ENCODE measurements around the gene STX17. TPM values are rescaled to one million over a fixed set of nuclear protein-coding genes. Genes with fewer than 3 reads are reported as not detected.

The STX17 gene
- total and polyA plus RNA-seq, 2 experiments from 2014 or later, result 16.9 to 17.0 TPM

DNA sequence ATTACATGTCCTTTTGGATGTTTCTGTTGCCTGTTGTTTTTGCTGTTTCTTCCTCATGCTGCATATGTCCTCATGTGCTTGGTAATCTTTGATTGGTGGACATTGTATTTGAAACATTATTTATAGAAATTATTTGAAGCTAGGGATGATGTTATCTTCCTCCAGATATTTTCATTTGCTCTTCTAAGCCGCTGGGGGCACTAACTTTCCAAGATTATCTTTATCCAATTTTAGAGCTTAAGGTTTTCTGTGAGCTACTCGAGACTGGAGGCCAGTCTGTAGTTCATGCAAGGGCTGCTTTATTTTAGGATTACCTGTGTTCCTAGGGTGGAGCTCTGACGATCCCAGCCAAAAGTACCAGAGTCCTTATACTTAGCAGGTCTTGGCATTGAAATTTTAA, 40.9 kb downstream of the STX17 start:
- Histone ChIP-seq H2AFZ (no peak overlapping the region), H4K20me1 (ENCODE audit: insufficient read depth) (no peaks in the 10 kb centered on the region), H3K36me3 (ENCODE audit: low read depth) (peaks cover 4% of the 10 kb centered on the region; the same call in 1 of the 2 replicates), H3K4me3 (no peak overlapping the region), H3K27me3 (replicated peaks; ENCODE audit: insufficient read depth) (no peaks in the 10 kb centered on the region), H3K9ac (no peak overlapping the region), H3K79me2 (ENCODE audit: insufficient read depth) (no peaks in the 10 kb centered on the region), H3K4me2 (ENCODE audit: unreplicated experiment) (no peak overlapping the region), H3K9me2 (ENCODE audit: insufficient read depth) (no peaks in the 10 kb centered on the region; the same call in 1 of the 2 replicates), H3K4me1 (ENCODE audit: insufficient read depth) (no peaks in the 10 kb centered on the region), H3K9me3 (ENCODE audit: low read depth) (no peaks in the 10 kb centered on the region), H3K27ac (no peak overlapping the region), H3F3A (ENCODE audit: insufficient read depth) (no peaks in the 10 kb centered on the region)
- WGBS, 2 experiments (ENCODE audit: low coverage in 1 of 2, low lambda C conversion rate in 2 of 2, missing lambda C conversion rate in 2 of 2), result 91 to 95% methylated on average over 3 of the region's 3 CpGs
- no peak for DNase-seq
- in situ Hi-C loops (cut with MboI), result no loop called here
- TF ChIP-seq EZH2phosphoT487 (IDR thresholded peaks at IDR 0.05; ENCODE audit: insufficient read depth, low read depth), result no peak
- TF ChIP-seq EZH2 (IDR thresholded peaks at IDR 0.05; ENCODE audit: insufficient read depth, poor library complexity, severe bottlenecking), result no peak

GRCh38 chr9:99948482-99948881, 42.0 kb downstream of the STX17 start:
- Histone ChIP-seq H3K9ac (no peak overlapping the region), H2AFZ (no peak overlapping the region), H3K4me2 (ENCODE audit: unreplicated experiment) (no peak overlapping the region), H3K27me3 (replicated peaks; ENCODE audit: insufficient read depth) (no peaks in the 10 kb centered on the region), H3K27ac (no peak overlapping the region), H4K20me1 (ENCODE audit: insufficient read depth) (no peaks in the 10 kb centered on the region), H3K36me3 (ENCODE audit: low read depth) (peaks cover 4% of the 10 kb centered on the region; the same call in 1 of the 2 replicates), H3K9me2 (ENCODE audit: insufficient read depth) (no peaks in the 10 kb centered on the region; the same call in 1 of the 2 replicates), H3K9me3 (ENCODE audit: low read depth) (no peaks in the 10 kb centered on the region), H3F3A (ENCODE audit: insufficient read depth) (no peaks in the 10 kb centered on the region), H3K4me1 (ENCODE audit: insufficient read depth) (no peaks in the 10 kb centered on the region), H3K79me2 (ENCODE audit: insufficient read depth) (no peaks in the 10 kb centered on the region), H3K4me3 (no peak overlapping the region)
- DNase-seq, result no peak
- TF ChIP-seq EZH2 (IDR thresholded peaks at IDR 0.05; ENCODE audit: insufficient read depth, poor library complexity, severe bottlenecking) (no peak), EZH2phosphoT487 (IDR thresholded peaks at IDR 0.05; ENCODE audit: insufficient read depth, low read depth) (no peak)
- in situ Hi-C loops (cut with MboI), result no loop called here
- WGBS, 2 experiments (ENCODE audit: low coverage in 1 of 2, low lambda C conversion rate in 2 of 2, missing lambda C conversion rate in 2 of 2), result 99 to 100% methylated on average over 2 of the region's 2 CpGs

GRCh38 chr9:99948896-99949295, 42.4 kb downstream of the STX17 start:
- Histone ChIP-seq H3K4me1 (ENCODE audit: insufficient read depth) (no peaks in the 10 kb centered on the region), H3F3A (ENCODE audit: insufficient read depth) (no peaks in the 10 kb centered on the region), H2AFZ (no peak overlapping the region), H3K4me2 (ENCODE audit: unreplicated experiment) (no peak overlapping the region), H3K27me3 (replicated peaks; ENCODE audit: insufficient read depth) (no peaks in the 10 kb centered on the region), H3K4me3 (no peak overlapping the region), H4K20me1 (ENCODE audit: insufficient read depth) (no peaks in the 10 kb centered on the region), H3K9ac (no peak overlapping the region), H3K79me2 (ENCODE audit: insufficient read depth) (no peaks in the 10 kb centered on the region), H3K9me3 (ENCODE audit: low read depth) (no peaks in the 10 kb centered on the region), H3K36me3 (ENCODE audit: low read depth) (peaks cover 4% of the 10 kb centered on the region; the same call in 1 of the 2 replicates), H3K27ac (no peak overlapping the region), H3K9me2 (ENCODE audit: insufficient read depth) (no peaks in the 10 kb centered on the region; the same call in 1 of the 2 replicates)
- TF ChIP-seq EZH2 (IDR thresholded peaks at IDR 0.05; ENCODE audit: insufficient read depth, poor library complexity, severe bottlenecking), result no peak
- in situ Hi-C loops (cut with MboI), result no loop called here
- DNase-seq, result no peak

- Histone ChIP-seq H3K9me2 (ENCODE audit: insufficient read depth) (no peaks in the 10 kb centered on the region), H3K27ac (no peak overlapping the region), H3K4me3 (no peak overlapping the region), H2AFZ (no peak overlapping the region), H4K20me1 (ENCODE audit: insufficient read depth) (no peaks in the 10 kb centered on the region), H3K79me2 (ENCODE audit: insufficient read depth) (no peaks in the 10 kb centered on the region), H3K27me3 (replicated peaks; ENCODE audit: insufficient read depth) (no peaks in the 10 kb centered on the region), H3F3A (ENCODE audit: insufficient read depth) (no peaks in the 10 kb centered on the region), H3K9ac (no peak overlapping the region), H3K4me1 (ENCODE audit: insufficient read depth) (no peaks in the 10 kb centered on the region), H3K36me3 (ENCODE audit: low read depth) (peaks cover 4% of the 10 kb centered on the region; the same call in 1 of the 2 replicates), H3K9me3 (ENCODE audit: low read depth) (no peaks in the 10 kb centered on the region), H3K4me2 (ENCODE audit: unreplicated experiment) (no peak overlapping the region)
- no peak for TF ChIP-seq EZH2phosphoT487 (IDR thresholded peaks at IDR 0.05; ENCODE audit: insufficient read depth, low read depth)
- in situ Hi-C loops (cut with MboI), result no loop called here
- WGBS, 2 experiments (ENCODE audit: low coverage in 1 of 2, low lambda C conversion rate in 2 of 2, missing lambda C conversion rate in 2 of 2), result 80 to 85% methylated on average over 3 of the region's 3 CpGs
- DNase-seq, result no peak
Measured at GRCh38 chr9:99953861-99954507, 47.5 kb downstream of the STX17 start.

DNA sequence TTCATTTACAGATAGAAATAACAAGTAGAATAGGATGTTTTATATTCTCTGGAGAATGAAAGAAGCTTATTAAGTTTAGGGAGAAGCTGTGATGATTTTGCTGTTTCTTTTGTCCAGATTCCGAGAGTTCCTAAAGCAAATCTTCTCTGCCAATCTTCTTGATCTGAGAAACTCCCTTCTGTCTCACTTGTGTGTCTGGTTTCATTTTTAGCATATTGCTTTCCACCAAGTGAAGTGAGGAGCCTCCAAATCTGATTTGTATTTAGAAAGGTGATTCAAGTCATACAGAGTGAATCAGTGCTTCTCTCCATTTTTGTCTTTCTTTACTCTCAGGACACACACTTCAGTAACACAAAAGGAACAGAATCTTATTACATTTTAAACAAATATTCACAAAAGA, 48.4 kb downstream of the STX17 start:
- H3K4me2 ChIP-seq (ENCODE audit: unreplicated experiment), result no peak overlapping the region
- H3K9me3 ChIP-seq (ENCODE audit: low read depth), result no peaks in the 10 kb centered on the region
- H3K9me2 ChIP-seq (ENCODE audit: insufficient read depth), result no peaks in the 10 kb centered on the region
- WGBS, 2 experiments (ENCODE audit: low coverage in 1 of 2, low lambda C conversion rate in 2 of 2, missing lambda C conversion rate in 2 of 2), result 82 to 84% methylated on average over 1 of the region's 1 CpG
- no peaks in the 10 kb centered on the region for H3K79me2 ChIP-seq (ENCODE audit: insufficient read depth)
- H3K36me3 ChIP-seq (ENCODE audit: low read depth), result peaks cover 4% of the 10 kb centered on the region; the same call in 1 of the 2 replicates
- TF ChIP-seq EZH2phosphoT487 (IDR thresholded peaks at IDR 0.05; ENCODE audit: insufficient read depth, low read depth) (no peak), EZH2 (IDR thresholded peaks at IDR 0.05; ENCODE audit: insufficient read depth, poor library complexity, severe bottlenecking) (no peak)
- in situ Hi-C loops (cut with MboI), result no loop called here
- no peak overlapping the region for H2AFZ ChIP-seq
- no peaks in the 10 kb centered on the region for H3K4me1 ChIP-seq (ENCODE audit: insufficient read depth)
- H3F3A ChIP-seq (ENCODE audit: insufficient read depth), result no peaks in the 10 kb centered on the region
- H4K20me1 ChIP-seq (ENCODE audit: insufficient read depth), result no peaks in the 10 kb centered on the region
- H3K27me3 ChIP-seq (replicated peaks; ENCODE audit: insufficient read depth), result no peaks in the 10 kb centered on the region
- no peak overlapping the region for H3K9ac ChIP-seq
- H3K4me3 ChIP-seq, result no peak overlapping the region
- no peak for DNase-seq
- H3K27ac ChIP-seq, result no peak overlapping the region
